ENCODE measurements around the gene CDKL1. TPM values are rescaled to one million over a fixed set of nuclear protein-coding genes. Genes with fewer than 3 reads are reported as not detected.
A peak's percentile ranks its signal among the peaks of the same experiment; 100 is the strongest.

Gene CDKL1
- total and polyA plus RNA-seq, 2 of the 13 experiments (the other 11 are each of a cell fraction or from before 2014, with no cell fraction given) = 4.4 to 5.1 TPM

- no peak for TF ChIP-seq ZNF496 (CRISPR knock-in tag; IDR thresholded peaks at IDR 0.05; ENCODE audit: insufficient replicate concordance)
- TF ChIP-seq ZBTB40 (IDR thresholded peaks at IDR 0.05) = no peak
- TF ChIP-seq ZBTB40 (CRISPR knock-in tag; IDR thresholded peaks at IDR 0.05) = peak; percentile 92
- no peak for TF ChIP-seq TP53 (CRISPR knock-in tag; conservative IDR thresholded peaks at IDR 0.05)
- peak; percentile 96 for TF ChIP-seq ZNF891 (CRISPR knock-in tag; IDR thresholded peaks at IDR 0.05)
- TF ChIP-seq ZNF3 (CRISPR knock-in tag; IDR thresholded peaks at IDR 0.05) = no peak
- TF ChIP-seq MXI1 (IDR thresholded peaks at IDR 0.05; ENCODE audit: borderline replicate concordance, low read depth, low read length) = peak; percentile 59; the same call in 1 of the 3 replicates
- TF ChIP-seq ZBTB3 (CRISPR knock-in tag; IDR thresholded peaks at IDR 0.05; ENCODE audit: borderline replicate concordance, low read depth) = peak; percentile 76; the same call in 1 of the 2 replicates
- no peak for TF ChIP-seq ZNF10 (CRISPR knock-in tag; IDR thresholded peaks at IDR 0.05; ENCODE audit: borderline replicate concordance, low read depth)
- TF ChIP-seq CC2D1A (CRISPR knock-in tag; IDR thresholded peaks at IDR 0.05) = no peak
- no peak for TF ChIP-seq HMG20B (CRISPR knock-in tag; conservative IDR thresholded peaks at IDR 0.05)
- TF ChIP-seq RBFOX2 (IDR thresholded peaks at IDR 0.05; ENCODE audit: low read depth, low read length) = peak; percentile 98
- 0 out of 2 replicates have a peak, but pooled peaks have one; percentile 66 for TF ChIP-seq MYNN (CRISPR knock-in tag; IDR thresholded peaks at IDR 0.05; ENCODE audit: low read depth)
- TF ChIP-seq ZGPAT (CRISPR knock-in tag; IDR thresholded peaks at IDR 0.05) = peak; percentile 85
- 0 out of 2 replicates have a peak, but pooled peaks have one; percentile 4 for TF ChIP-seq ZNF878 (CRISPR knock-in tag; IDR thresholded peaks at IDR 0.05)
- no peak for TF ChIP-seq ADNP (CRISPR knock-in tag; IDR thresholded peaks at IDR 0.05)
Observed at GRCh38 chr14:50311972-50312733, 84.5 kb downstream of the CDKL1 start, which contains the start of the genes DMAC2L and L2HGDH (continued).
